Lung (tissue), 12 donors: Measurements from ENCODE around the gene GRAMD1B. TPM values are rescaled to one million over a fixed set of nuclear protein-coding genes. Genes with fewer than 3 reads are reported as not detected.
A peak's percentile ranks its signal among the peaks of the same experiment; 100 is the strongest.

Experiments used
- ATAC-seq: fragments of 200-7000 bp; cut with Tn5 transposase; one replicate; pipeline ENCODE4 v1.9.1; 2020; ENCODE audit warnings: moderate number of reproducible peaks; ENCODE audit not compliant: insufficient read depth, low FRiP score
- DNase-seq, 3 donors: peaks; one replicate each; pipeline ENCODE4 v3.0.0-alpha.2; 2013 to 2017
- H3K27ac ChIP-seq, 2 donors: one replicate each; pipeline ENCODE4 v1.5.1; 2013; ENCODE audit warnings: mild to moderate bottlenecking in 2 of 2, moderate library complexity in 2 of 2, control low read depth in 1 of 2, inconsistent platforms in 1 of 2, low read depth in 1 of 2, low read length in 1 of 2
- H3K27me3 ChIP-seq, 3 donors: one replicate each; pipeline ENCODE4 v1.5.1; 2013; ENCODE audit warnings: low read length in 2 of 3; ENCODE audit not compliant: control insufficient read depth in 3 of 3, insufficient read depth in 3 of 3
- H3K36me3 ChIP-seq, 4 donors: one replicate each; pipeline ENCODE4 v1.5.1; 2013; ENCODE audit warnings: low read length in 4 of 4, mild to moderate bottlenecking in 1 of 4, moderate library complexity in 1 of 4; ENCODE audit not compliant: control insufficient read depth in 4 of 4, insufficient read depth in 4 of 4
- H3K4me1 ChIP-seq, 5 donors: one replicate each; pipeline ENCODE4 v1.5.1; 2013; ENCODE audit warnings: low read length in 5 of 5, mild to moderate bottlenecking in 2 of 5, moderate library complexity in 1 of 5; ENCODE audit not compliant: control insufficient read depth in 5 of 5, insufficient read depth in 5 of 5
- H3K4me3 ChIP-seq: one replicate; pipeline ENCODE4 v1.5.1; 2013; ENCODE audit warnings: mild to moderate bottlenecking, control low read depth, moderate library complexity
- H3K9ac ChIP-seq, 2 donors: one replicate each; pipeline ENCODE4 v1.5.1; 2013; ENCODE audit warnings: low read length in 2 of 2, control low read depth in 1 of 2; ENCODE audit not compliant: insufficient read depth in 1 of 2
- H3K9me3 ChIP-seq, 4 donors: one replicate each; pipeline ENCODE4 v1.5.1; 2013; ENCODE audit warnings: low read length in 3 of 4, mild to moderate bottlenecking in 1 of 4, moderate library complexity in 1 of 4; ENCODE audit not compliant: control insufficient read depth in 4 of 4, insufficient read depth in 3 of 4
- CTCF ChIP-seq: IDR thresholded peaks from 2 replicates; pipeline ENCODE4 v1.5.1; 2012; ENCODE audit warnings: mild to moderate bottlenecking; ENCODE audit errors: control extremely low read depth, extremely low read depth
- WGBS, 2 donors: extraction: QIAGEN DNeasy Blood & Tissue Kit; methylation state at CpG; one replicate each; pipeline ENCODE4 v1.1.7; 2013; 5-methylcytosine and 5-hydroxymethylcytosine counted together
- polyA plus RNA-seq, 2 donors: library from polyadenylated mRNA; stranded (reverse); fragments of 200-250 nt; gene quantifications; one replicate each; pipeline ENCODE4 v1.2.1, GENCODE V29; 2013
- total RNA-seq, 2 donors: library from RNA; depleted of rRNA in 1 of 2; stranded (reverse); fragments of >200 nt in 1 of 2; gene quantifications; one replicate each; pipeline ENCODE4 v1.2.1, GENCODE V29; 2014 to 2021
- donor health status: control.
- donor health status: control.
- donor health status: Bipolar disorder and iron deficiency.
- donor health status: healthy.
- donor health status: DM: yes; HTN: yes; CAD: no.

Gene GRAMD1B
- total and polyA plus RNA-seq, 4 donors, result 1.4 to 6.0 (median 3.3) TPM

- H3K27ac ChIP-seq, result peak overlapping the region in 1 of 2 donors; percentile 11
- ATAC-seq, result no peak
- no peaks in the 10 kb centered on the region for H3K27me3 ChIP-seq
- peaks cover 0 to 17% (median 3%) of the 10 kb centered on the region in 5 donors for H3K4me1 ChIP-seq
- WGBS, 2 donors, result 65 to 71% methylated on average over 8 of the region's 8 CpGs
- no peaks in the 10 kb centered on the region for H3K9me3 ChIP-seq
- no peak for DNase-seq
- no peaks in the 10 kb centered on the region for H3K36me3 ChIP-seq
- H3K4me3 ChIP-seq, result no peak overlapping the region
- no peak for TF ChIP-seq CTCF
- H3K9ac ChIP-seq, result no peak overlapping the region
These were observed 44.9 kb downstream of the GRAMD1B start for GRCh38 chr11:123474994-123475393.

- H3K9ac ChIP-seq, result no peak overlapping the region
- H3K9me3 ChIP-seq, result no peaks in the 10 kb centered on the region
- H3K4me3 ChIP-seq, result no peak overlapping the region
- no peaks in the 10 kb centered on the region for H3K27me3 ChIP-seq
- 84 to 89% methylated on average over 3 of the region's 3 CpGs for WGBS, 2 donors
- ATAC-seq, result no peak
- TF ChIP-seq CTCF, result no peak
- H3K4me1 ChIP-seq, result peaks cover 0 to 17% (median 3%) of the 10 kb centered on the region in 5 donors
- no peaks in the 10 kb centered on the region for H3K36me3 ChIP-seq
- peak overlapping the region in 1 of 2 donors; percentile 41 for H3K27ac ChIP-seq
- peak in 2 of 3 donors; percentile 50 to 52 for DNase-seq
These were observed 45.4 kb downstream of the GRAMD1B start for GRCh38 chr11:123475469-123475868.

- Histone ChIP-seq H3K27me3 (no peaks in the 10 kb centered on the region), H3K27ac (no peak overlapping the region), H3K4me1 (peaks cover 0 to 17% (median 3%) of the 10 kb centered on the region in 5 donors), H3K9ac (no peak overlapping the region), H3K36me3 (no peaks in the 10 kb centered on the region), H3K4me3 (no peak overlapping the region), H3K9me3 (no peaks in the 10 kb centered on the region)
- DNase-seq (no peak), ATAC-seq (no peak)
- no peak for TF ChIP-seq CTCF
- WGBS, 2 donors, result 84 to 87% methylated on average over 9 of the region's 9 CpGs
These were observed 47.3 kb downstream of the GRAMD1B start for GRCh38 chr11:123477205-123477907.
